ENCODE results near the gene USF2.

The USF2 gene

GRCh38 chr19:35318679-35319448 lies 50.1 kb downstream of the USF2 start:
- DNase-seq (ENCODE audit: low spot score): peak; percentile 86

- DNase-seq (ENCODE audit: low spot score): no peak
These were observed 51.4 kb downstream of the USF2 start for GRCh38 chr19:35320065-35320713.

- no peak for DNase-seq (ENCODE audit: low spot score)
These were observed 52.5 kb downstream of the USF2 start for GRCh38 chr19:35321291-35321690.

GRCh38 chr19:35322014-35322413 lies 53.3 kb downstream of the USF2 start:
- no peak for DNase-seq (ENCODE audit: low spot score)

- DNase-seq (ENCODE audit: low spot score): no peak
These were observed 58.9 kb downstream of the USF2 start for GRCh38 chr19:35327642-35328041.

- no peak for DNase-seq (ENCODE audit: low spot score)
These were observed 60.1 kb downstream of the USF2 start, which contains the start of gene CD22 for GRCh38 chr19:35328851-35329285. TSS of gene CD22 (plus strand) at chr19:35329187. CDS start at chr19:35332041, 2,854 bp downstream.

GRCh38 chr19:35329323-35329722 lies 60.6 kb downstream of the USF2 start:
- no peak for DNase-seq (ENCODE audit: low spot score)

Measured in globus pallidus (tissue), 1 donor.